Measurements from ENCODE around the gene LPAR3. TPM values are rescaled to one million over a fixed set of nuclear protein-coding genes. Genes with fewer than 3 reads are reported as not detected.

LPAR3 gene
- total RNA-seq, 1 donor from 2014 or later: 3.6 TPM

DNA sequence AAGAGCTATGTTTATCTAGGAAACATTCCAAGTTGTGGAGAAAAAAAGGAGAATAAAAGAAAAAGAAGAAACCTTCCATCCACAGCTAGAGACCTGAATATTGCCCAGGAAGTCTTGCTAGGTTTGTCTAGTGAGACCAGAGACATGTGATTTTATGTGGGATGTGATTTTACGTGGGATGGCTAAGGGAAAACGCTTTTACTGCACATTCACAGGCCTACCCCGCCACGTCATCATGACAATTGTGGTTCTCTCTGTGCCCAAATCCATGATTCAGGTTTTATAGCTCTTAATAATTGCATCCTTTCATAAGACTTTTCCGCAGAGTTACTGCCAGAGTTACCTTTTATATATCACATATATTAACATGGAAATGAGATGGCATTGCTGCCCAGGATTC is 116.4 kb downstream of the LPAR3 start:
- intact Hi-C loops (cut with DNase I): no loop called here
- no peaks in the 10 kb centered on the region for H3K36me3 ChIP-seq
- no peak overlapping the region for H3K27ac ChIP-seq
- DNase-seq (no peak), ATAC-seq (no peak)
- no peaks in the 10 kb centered on the region for H3K9me3 ChIP-seq
- H3K4me3 ChIP-seq: no peak overlapping the region
- no peak for TF ChIP-seq CTCF (IDR thresholded peaks at IDR 0.05)
- H3K27me3 ChIP-seq: no peaks in the 10 kb centered on the region
- H3K4me1 ChIP-seq: no peaks in the 10 kb centered on the region

GRCh38 chr1:84775535-84775920 is 117.5 kb downstream of the LPAR3 start:
- intact Hi-C loops (cut with DNase I): no loop called here
- Histone ChIP-seq H3K27me3 (no peaks in the 10 kb centered on the region), H3K4me1 (no peaks in the 10 kb centered on the region), H3K4me3 (no peak overlapping the region), H3K36me3 (no peaks in the 10 kb centered on the region), H3K27ac (no peak overlapping the region), H3K9me3 (no peaks in the 10 kb centered on the region)
- ATAC-seq: no peak
- DNase-seq: no peak
- no peak for TF ChIP-seq CTCF (IDR thresholded peaks at IDR 0.05)

- Histone ChIP-seq H3K9me3 (no peaks in the 10 kb centered on the region), H3K4me1 (no peaks in the 10 kb centered on the region), H3K27me3 (no peaks in the 10 kb centered on the region), H3K36me3 (no peaks in the 10 kb centered on the region), H3K27ac (no peak overlapping the region), H3K4me3 (no peak overlapping the region)
- no peak for TF ChIP-seq CTCF (IDR thresholded peaks at IDR 0.05)
- ATAC-seq (no peak), DNase-seq (no peak)
- intact Hi-C loops (cut with DNase I): no loop called here
Observed at GRCh38 chr1:84774669-84775534, 118.1 kb downstream of the LPAR3 start.

GRCh38 chr1:84773933-84774497 is 119.0 kb downstream of the LPAR3 start:
- ATAC-seq (no peak), DNase-seq (no peak)
- TF ChIP-seq CTCF (IDR thresholded peaks at IDR 0.05): no peak
- H3K4me3 ChIP-seq: no peak overlapping the region
- intact Hi-C loops (cut with DNase I): no loop called here
- no peak overlapping the region for H3K27ac ChIP-seq
- H3K27me3 ChIP-seq: no peaks in the 10 kb centered on the region
- H3K36me3 ChIP-seq: no peaks in the 10 kb centered on the region
- H3K4me1 ChIP-seq: no peaks in the 10 kb centered on the region
- no peaks in the 10 kb centered on the region for H3K9me3 ChIP-seq

DNA sequence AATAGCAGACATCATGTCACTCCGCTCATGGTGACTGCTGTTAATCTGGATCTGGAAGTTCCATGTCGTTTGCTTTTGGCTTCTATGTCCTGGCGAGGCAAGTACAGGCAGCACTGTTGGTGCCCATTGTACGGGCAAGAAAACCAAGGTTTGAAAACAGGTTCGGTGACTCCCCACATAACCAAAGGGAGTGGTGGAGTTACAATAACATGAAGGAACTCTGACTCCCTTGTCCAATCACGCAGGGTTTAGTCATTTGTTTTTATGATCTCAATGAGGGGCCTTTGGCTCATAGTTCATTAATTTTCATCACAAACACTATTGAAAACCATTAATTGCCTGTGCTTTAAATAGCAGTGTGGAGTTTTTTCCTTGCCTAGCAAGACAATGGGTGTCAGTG is 119.8 kb downstream of the LPAR3 start:
- no peak for DNase-seq
- Histone ChIP-seq H3K4me3 (no peak overlapping the region), H3K9me3 (no peaks in the 10 kb centered on the region), H3K36me3 (no peaks in the 10 kb centered on the region), H3K27me3 (no peaks in the 10 kb centered on the region), H3K27ac (no peak overlapping the region), H3K4me1 (no peaks in the 10 kb centered on the region)
- TF ChIP-seq CTCF (IDR thresholded peaks at IDR 0.05): no peak
- ATAC-seq: no peak
- intact Hi-C loops (cut with DNase I): no loop called here
